Sigmoid colon (tissue), 7 donors: ENCODE data around the gene MLIP. TPM values are rescaled to one million over a fixed set of nuclear protein-coding genes. Genes with fewer than 3 reads are reported as not detected.

Experiments
- DNase-seq: peaks from one replicate; pipeline ENCODE4 v3.0.0-alpha.2; 2019
- H3K27ac ChIP-seq, 4 donors: fragments of 200-600 bp; sonication (generic); one replicate each; pipeline ENCODE4 v1.5.1; 2016 to 2019; ENCODE audit warnings: mild to moderate bottlenecking in 1 of 4
- H3K27me3 ChIP-seq, 3 donors: fragments of 200-600 bp; sonication (generic); one replicate each; pipeline ENCODE4 v1.5.1; 2019; ENCODE audit warnings: mild to moderate bottlenecking in 1 of 3
- H3K36me3 ChIP-seq, 4 donors: fragments of 200-600 bp; sonication (generic); one replicate each; pipeline ENCODE4 v1.5.1; 2016 to 2019
- H3K4me1 ChIP-seq, 4 donors: fragments of 200-600 bp; sonication (generic); one replicate each; pipeline ENCODE4 v1.5.1; 2017 to 2019
- H3K4me3 ChIP-seq, 4 donors: fragments of 200-600 bp; sonication (generic); one replicate each; pipeline ENCODE4 v1.5.1; 2017 to 2019; ENCODE audit warnings: mild to moderate bottlenecking in 2 of 4, moderate library complexity in 1 of 4
- H3K9me3 ChIP-seq, 4 donors: fragments of 200-600 bp in 3 of 4; sonication (generic) in 3 of 4; one replicate each; pipeline versions ENCODE4 v1.5.1 to v1.6.1; 2013 to 2019
- CTCF ChIP-seq, 4 experiments: fragments of 450-650 bp in 3 of 4; fragments of 200-600 bp in 1 of 4; IDR thresholded peaks; one replicate each; pipeline ENCODE4 v1.5.1; 2016 to 2019; ENCODE audit warnings: antibody characterized with exemption in 4 of 4, mild to moderate bottlenecking in 3 of 4, moderate library complexity in 2 of 4
- EP300 ChIP-seq, 4 donors: sonication (generic); formaldehyde crosslinking; IDR thresholded peaks; one replicate each; pipeline ENCODE4 v1.6.1; 2017; ENCODE audit warnings: antibody characterized with exemption in 4 of 4
- POLR2A ChIP-seq, 2 donors: fragments of 450-650 bp; IDR thresholded peaks; one replicate each; pipeline ENCODE4 v1.6.1; 2016; ENCODE audit warnings: antibody characterized with exemption in 2 of 2, mild to moderate bottlenecking in 2 of 2, moderate library complexity in 2 of 2
- POLR2AphosphoS5 ChIP-seq, 4 donors: sonication (generic); formaldehyde crosslinking; IDR thresholded peaks; one replicate each; pipeline ENCODE4 v1.6.1; 2017; ENCODE audit warnings: antibody characterized with exemption in 4 of 4
- WGBS, 2 donors: extraction: QIAGEN DNeasy Blood & Tissue Kit; methylation state at CpG; one replicate each; pipeline ENCODE4 v1.1.7; 2013; 5-methylcytosine and 5-hydroxymethylcytosine counted together
- intact Hi-C: fragments of 100-400 bp; cut with DNase I; formaldehyde crosslinking; loops from one replicate; pipeline ENCODE4 v1.15.1; 2023
- polyA plus RNA-seq, 3 donors: library from polyadenylated mRNA; stranded (reverse); fragments of 200-250 nt; gene quantifications; one replicate each; pipeline ENCODE4 v1.2.3, GENCODE V29; 2013
- total RNA-seq, 4 donors: library from RNA; depleted of rRNA; stranded (reverse); fragments of >200 nt; gene quantifications; one replicate each; pipeline ENCODE4 v1.1.0, GENCODE V29; 2016
- donor health status: healthy with polysubstance abuse.
- donor health status: Bipolar disorder and iron deficiency.
- donor health status: healthy.

MLIP gene
- total and polyA plus RNA-seq, 7 donors, result 0.31 to 2.8 (median 1.2) TPM; not detected in 2

- no peak for TF ChIP-seq EP300 (IDR thresholded peaks at IDR 0.05)
- TF ChIP-seq POLR2AphosphoS5 (IDR thresholded peaks at IDR 0.05), result no peak
- TF ChIP-seq POLR2A (IDR thresholded peaks at IDR 0.05), result no peak
- TF ChIP-seq CTCF (IDR thresholded peaks at IDR 0.05), result no peak
- Histone ChIP-seq H3K27ac (no peak overlapping the region), H3K9me3 (no peaks in the 10 kb centered on the region), H3K36me3 (no peaks in the 10 kb centered on the region), H3K27me3 (no peaks in the 10 kb centered on the region), H3K4me3 (no peak overlapping the region), H3K4me1 (no peaks in the 10 kb centered on the region)
- intact Hi-C loops, result no loop called here
- 65 to 79% methylated on average over 3 of the region's 3 CpGs for WGBS, 2 donors
- DNase-seq, result no peak
Measured at GRCh38 chr6:54284161-54284860, 173.1 kb downstream of the MLIP start.

- Histone ChIP-seq H3K27me3 (no peaks in the 10 kb centered on the region), H3K36me3 (no peaks in the 10 kb centered on the region), H3K4me1 (no peaks in the 10 kb centered on the region), H3K9me3 (no peaks in the 10 kb centered on the region), H3K4me3 (no peak overlapping the region), H3K27ac (no peak overlapping the region)
- no peak for DNase-seq
- WGBS, 2 donors, result 91 to 93% methylated on average over 3 of the region's 3 CpGs
- intact Hi-C loops, result no loop called here
- no peak for TF ChIP-seq POLR2AphosphoS5 (IDR thresholded peaks at IDR 0.05)
- no peak for TF ChIP-seq EP300 (IDR thresholded peaks at IDR 0.05)
- no peak for TF ChIP-seq POLR2A (IDR thresholded peaks at IDR 0.05)
- TF ChIP-seq CTCF (IDR thresholded peaks at IDR 0.05), result no peak
Measured at GRCh38 chr6:54285595-54285994, 174.4 kb downstream of the MLIP start.

GRCh38 chr6:54286141-54286540 lies 174.9 kb downstream of the MLIP start:
- H3K4me3 ChIP-seq, result no peak overlapping the region
- H3K9me3 ChIP-seq, result no peaks in the 10 kb centered on the region
- H3K27ac ChIP-seq, result no peak overlapping the region
- TF ChIP-seq CTCF (IDR thresholded peaks at IDR 0.05) (no peak), POLR2A (IDR thresholded peaks at IDR 0.05) (no peak), EP300 (IDR thresholded peaks at IDR 0.05) (no peak), POLR2AphosphoS5 (IDR thresholded peaks at IDR 0.05) (no peak)
- no peaks in the 10 kb centered on the region for H3K4me1 ChIP-seq
- intact Hi-C loops, result no loop called here
- no peak for DNase-seq
- no peaks in the 10 kb centered on the region for H3K36me3 ChIP-seq
- H3K27me3 ChIP-seq, result no peaks in the 10 kb centered on the region

GRCh38 chr6:54288474-54288873 lies 177.2 kb downstream of the MLIP start:
- Histone ChIP-seq H3K9me3 (no peaks in the 10 kb centered on the region), H3K27ac (no peak overlapping the region), H3K4me3 (no peak overlapping the region), H3K27me3 (no peaks in the 10 kb centered on the region), H3K4me1 (no peaks in the 10 kb centered on the region), H3K36me3 (no peaks in the 10 kb centered on the region)
- WGBS, 2 donors, result 93 to 97% methylated on average over 2 of the region's 2 CpGs
- intact Hi-C loops, result no loop called here
- no peak for DNase-seq
- TF ChIP-seq POLR2A (IDR thresholded peaks at IDR 0.05) (no peak), EP300 (IDR thresholded peaks at IDR 0.05) (no peak), CTCF (IDR thresholded peaks at IDR 0.05) (no peak), POLR2AphosphoS5 (IDR thresholded peaks at IDR 0.05) (no peak)

GRCh38 chr6:54289426-54289825 lies 178.2 kb downstream of the MLIP start:
- WGBS, 2 donors, result 90 to 92% methylated on average over 4 of the region's 4 CpGs
- H3K4me3 ChIP-seq, result no peak overlapping the region

More at GRCh38 chr6:54289426-54289825, 178.2 kb downstream of the MLIP start:
- DNase-seq, result no peak
- Histone ChIP-seq H3K9me3 (no peaks in the 10 kb centered on the region), H3K27ac (no peak overlapping the region), H3K27me3 (no peaks in the 10 kb centered on the region), H3K36me3 (no peaks in the 10 kb centered on the region), H3K4me1 (no peaks in the 10 kb centered on the region)
- intact Hi-C loops, result no loop called here
- TF ChIP-seq POLR2AphosphoS5 (IDR thresholded peaks at IDR 0.05) (no peak), CTCF (IDR thresholded peaks at IDR 0.05) (no peak), EP300 (IDR thresholded peaks at IDR 0.05) (no peak), POLR2A (IDR thresholded peaks at IDR 0.05) (no peak)
